MM.1S (cell line): ENCODE measurements around the gene EFNA4.

Experiments used
- CTCF ChIP-seq: fragments of 300-600 bp; sonication (generic); IDR thresholded peaks from 2 replicates; pipeline ENCODE4 v1.5.1; 2016; ENCODE audit warnings: antibody characterized with exemption, low read length, mixed read lengths
- EZH2phosphoT487 ChIP-seq: fragments of 300-600 bp; sonication (generic); IDR thresholded peaks from 2 replicates; pipeline ENCODE4 v1.6.1; 2018; ENCODE audit warnings: antibody characterized with exemption, low read length

GRCh38 chr1:155076371-155076770 is 12.8 kb downstream of the EFNA4 start:
- TF ChIP-seq CTCF (no peak), EZH2phosphoT487 (no peak)
